ENCODE results near the gene CFAP410.

DNA sequence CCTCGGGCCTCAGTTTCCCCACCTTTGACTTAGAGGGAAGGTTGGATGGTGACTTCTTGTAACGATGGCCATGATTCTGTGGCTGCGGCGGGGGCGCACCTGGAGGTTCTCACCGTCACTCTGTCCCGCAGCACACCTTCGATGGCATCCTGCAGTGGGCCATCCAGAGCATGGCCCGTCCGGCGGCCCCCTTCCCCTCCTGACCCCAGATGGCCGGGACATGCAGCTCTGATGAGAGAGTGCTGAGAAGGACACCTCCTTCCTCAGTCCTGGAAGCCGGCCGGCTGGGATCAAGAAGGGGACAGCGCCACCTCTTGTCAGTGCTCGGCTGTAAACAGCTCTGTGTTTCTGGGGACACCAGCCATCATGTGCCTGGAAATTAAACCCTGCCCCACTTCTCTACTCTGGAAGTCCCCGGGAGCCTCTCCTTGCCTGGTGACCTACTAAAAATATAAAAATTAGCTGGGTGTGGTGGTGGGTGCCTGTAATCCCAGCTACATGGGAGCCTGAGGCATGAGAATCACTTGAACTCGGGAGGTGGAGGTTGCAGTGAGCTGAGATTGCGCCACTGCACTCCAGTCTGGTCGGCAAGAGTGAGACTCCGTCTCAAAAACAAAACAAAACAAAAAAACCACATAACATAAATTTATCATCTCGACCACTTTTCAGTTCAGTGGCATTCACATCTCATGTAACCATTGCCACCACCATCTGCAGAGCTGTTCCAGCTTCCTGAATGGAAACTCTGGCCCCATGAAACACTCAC is 41.5 kb downstream of the CFAP410 start:
- TF ChIP-seq POLR2A (IDR thresholded peaks at IDR 0.05; ENCODE audit: low read depth, low read length): no peak
- no peak for TF ChIP-seq POLR2AphosphoS5 (IDR thresholded peaks at IDR 0.05; ENCODE audit: low read depth, low read length)
- no peak for TF ChIP-seq TAF1 (IDR thresholded peaks at IDR 0.05; ENCODE audit: borderline replicate concordance, low read depth, low read length)
